GM04503 (cell line): ENCODE measurements around the gene NUP160.
"Not testable (repeated sequence)": the region's sequence is repeated elsewhere in the genome, so short reads cannot be mapped to it uniquely, and the experiment has no call there.

Source experiments
- DNase-seq: peaks from one replicate; pipeline ENCODE4 v3.0.0-alpha.2; 2012; ENCODE audit warnings: low read depth

NUP160 gene

DNA sequence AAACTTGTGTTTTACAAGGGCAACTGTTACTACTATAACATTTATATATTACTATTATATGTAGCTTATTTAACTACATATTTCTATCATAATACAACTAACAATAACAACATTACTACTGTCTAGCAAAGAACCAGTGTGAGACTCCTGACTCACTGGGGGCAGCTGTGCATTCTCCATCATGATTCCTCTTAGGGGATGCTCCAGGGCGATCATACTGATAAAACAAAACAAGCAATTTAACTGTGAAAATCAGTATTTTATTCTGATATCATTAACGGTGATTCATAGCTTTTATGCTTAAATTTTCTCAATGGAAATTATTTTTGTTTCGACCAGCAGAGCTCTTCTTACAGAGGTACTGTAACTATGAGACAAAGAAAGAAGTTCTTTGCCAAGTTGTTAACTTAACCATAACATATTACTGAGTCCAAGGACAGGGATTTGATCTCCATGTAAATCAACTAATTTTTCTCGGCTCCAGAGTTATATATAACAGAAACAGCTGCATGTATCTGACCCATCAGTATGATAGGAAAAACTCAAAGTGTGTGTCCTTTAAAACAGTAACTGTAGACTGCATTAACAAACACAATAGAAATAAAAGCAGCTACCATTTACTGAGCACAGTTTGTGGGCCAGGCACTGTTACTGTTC is 56.2 kb downstream of the NUP160 start:
- DNase-seq = no peak

DNA sequence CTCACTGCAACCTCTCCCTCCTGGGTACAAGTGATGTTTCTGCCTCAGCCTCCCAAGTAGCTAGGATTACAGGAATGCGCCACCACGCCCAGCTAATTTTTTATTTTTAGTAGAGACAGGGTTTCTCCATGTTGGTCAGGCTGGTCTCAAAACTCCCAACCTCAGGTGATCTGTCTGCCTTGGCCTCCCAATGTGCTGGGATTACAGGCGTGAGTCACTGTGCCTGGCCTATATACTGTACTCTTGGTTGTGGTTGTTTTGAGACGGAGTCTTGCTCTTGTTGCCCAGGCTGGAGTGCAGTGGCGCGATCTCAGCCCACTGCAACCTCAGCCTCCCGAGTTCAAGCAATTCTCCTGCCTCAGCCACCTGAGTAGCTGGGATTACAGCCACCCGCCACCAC is 58.1 kb downstream of the NUP160 start:
- DNase-seq = not testable (repeated sequence)

DNA sequence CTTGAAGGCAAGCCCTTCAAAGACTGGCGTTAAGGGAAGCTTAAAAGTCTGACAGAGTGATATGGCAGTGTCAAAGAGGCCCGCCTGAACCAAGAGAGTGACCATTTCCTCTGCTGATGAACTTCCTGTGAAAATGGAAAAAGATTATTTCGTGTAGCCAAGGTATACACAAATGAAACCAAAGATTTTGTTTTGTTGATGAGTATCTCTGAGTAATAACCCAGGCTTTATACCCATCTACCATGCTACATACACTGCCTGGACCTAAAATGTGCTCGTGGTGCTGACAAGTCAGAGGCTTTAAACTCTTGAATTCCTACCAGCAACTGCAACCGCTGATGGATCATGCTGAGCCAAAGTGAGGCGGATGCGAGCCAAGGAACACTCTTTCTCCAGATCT is 60.0 kb downstream of the NUP160 start:
- DNase-seq = no peak

DNA sequence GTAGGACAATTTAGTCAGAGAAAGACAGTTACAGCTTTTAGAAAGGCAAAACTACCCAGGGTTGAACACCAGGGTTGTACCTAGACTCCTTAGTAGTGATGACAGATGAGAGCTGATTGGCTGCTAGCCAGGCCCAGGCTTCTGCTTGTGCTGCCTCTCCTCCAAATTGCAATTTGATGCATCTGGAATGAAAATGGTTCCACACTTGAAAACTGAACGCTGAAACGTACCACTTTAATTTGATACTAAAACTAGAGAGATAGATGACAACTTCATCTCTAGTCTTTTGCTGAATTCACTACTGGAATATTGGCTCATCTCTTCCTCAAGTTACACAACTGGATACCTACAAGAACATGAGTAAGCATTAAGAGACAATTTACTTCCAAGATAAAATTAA is 61.8 kb downstream of the NUP160 start:
- peak; percentile 22 for DNase-seq

DNA sequence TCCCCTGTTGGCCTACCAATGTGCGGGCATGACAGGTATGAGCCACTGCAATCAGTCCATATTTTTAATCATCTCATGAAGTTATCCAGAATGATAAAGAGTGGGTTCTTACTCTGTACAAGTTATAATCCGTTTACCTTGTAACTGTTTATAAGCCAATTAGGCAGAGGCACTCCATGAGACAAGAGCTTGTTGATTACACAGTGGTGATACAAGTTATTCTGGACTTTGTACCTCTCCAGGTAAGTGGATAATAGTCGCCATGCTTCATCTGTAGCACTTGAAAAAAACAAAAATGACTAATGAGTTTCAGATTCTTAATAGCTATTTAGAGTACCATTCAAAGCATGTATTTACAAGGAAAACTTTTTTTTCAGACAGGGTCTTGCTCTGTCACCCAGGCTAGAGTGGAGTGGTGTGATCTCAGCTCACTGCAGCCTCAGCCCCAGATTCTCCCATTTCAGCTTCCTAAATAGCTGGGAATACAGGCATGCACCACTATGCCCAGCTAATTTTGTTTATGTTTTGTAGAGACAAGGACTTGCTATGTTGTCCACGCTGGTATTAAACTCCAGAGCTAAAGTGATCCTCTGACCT is 63.3 kb downstream of the NUP160 start:
- no peak for DNase-seq

DNA sequence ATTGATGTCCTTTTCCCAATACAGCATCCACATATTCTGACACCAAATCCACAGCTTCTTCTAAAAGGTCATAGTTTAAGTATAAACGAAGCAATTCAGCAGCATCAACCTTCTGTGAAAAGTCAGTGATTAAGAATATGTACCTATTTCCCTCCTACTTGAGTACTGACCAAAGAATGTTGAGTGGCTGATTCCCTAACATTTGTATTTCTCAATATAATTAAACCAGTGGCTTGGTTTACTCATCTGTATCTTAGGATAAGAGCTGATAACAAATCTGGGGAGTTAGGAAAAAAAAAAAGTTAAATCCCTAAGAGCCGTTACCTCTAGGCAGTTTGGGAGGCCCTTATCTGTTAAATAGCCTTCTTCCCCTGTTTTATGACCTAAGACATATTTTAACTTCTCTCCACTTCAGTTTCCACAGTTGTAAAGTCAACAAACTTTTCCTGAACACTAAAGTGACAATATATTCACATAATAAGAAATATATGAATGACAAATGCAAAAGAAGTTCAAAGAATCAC is 65.0 kb downstream of the NUP160 start:
- DNase-seq = no peak

DNA sequence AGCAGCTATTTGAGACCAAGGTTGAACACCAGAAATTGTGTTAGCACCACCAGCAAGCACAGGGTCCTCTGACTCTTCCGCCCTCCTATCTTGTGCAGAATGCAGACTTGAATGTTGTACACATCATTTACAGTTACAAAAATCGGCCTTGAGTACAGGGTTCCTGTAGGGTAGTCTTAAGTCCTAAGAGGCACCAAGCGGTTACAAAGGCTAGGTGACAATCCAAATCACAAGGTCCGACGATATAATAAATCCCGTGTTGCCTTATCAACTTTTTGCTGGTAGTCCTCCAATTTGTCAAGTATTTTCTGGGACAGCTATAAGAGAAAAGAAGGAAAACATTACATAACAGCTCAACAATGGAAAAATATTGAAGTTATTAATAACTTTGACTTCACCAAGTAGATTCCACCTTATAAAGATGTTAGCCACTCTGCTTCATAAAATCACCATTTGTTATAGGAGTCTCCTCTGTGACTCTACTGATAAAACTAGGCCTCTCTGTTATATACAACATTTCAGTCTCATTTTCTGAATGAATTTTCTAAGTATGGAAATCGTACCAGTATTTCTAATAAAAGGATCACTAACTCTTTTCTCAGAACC is 69.2 kb downstream of the NUP160 start:
- DNase-seq = no peak

DNA sequence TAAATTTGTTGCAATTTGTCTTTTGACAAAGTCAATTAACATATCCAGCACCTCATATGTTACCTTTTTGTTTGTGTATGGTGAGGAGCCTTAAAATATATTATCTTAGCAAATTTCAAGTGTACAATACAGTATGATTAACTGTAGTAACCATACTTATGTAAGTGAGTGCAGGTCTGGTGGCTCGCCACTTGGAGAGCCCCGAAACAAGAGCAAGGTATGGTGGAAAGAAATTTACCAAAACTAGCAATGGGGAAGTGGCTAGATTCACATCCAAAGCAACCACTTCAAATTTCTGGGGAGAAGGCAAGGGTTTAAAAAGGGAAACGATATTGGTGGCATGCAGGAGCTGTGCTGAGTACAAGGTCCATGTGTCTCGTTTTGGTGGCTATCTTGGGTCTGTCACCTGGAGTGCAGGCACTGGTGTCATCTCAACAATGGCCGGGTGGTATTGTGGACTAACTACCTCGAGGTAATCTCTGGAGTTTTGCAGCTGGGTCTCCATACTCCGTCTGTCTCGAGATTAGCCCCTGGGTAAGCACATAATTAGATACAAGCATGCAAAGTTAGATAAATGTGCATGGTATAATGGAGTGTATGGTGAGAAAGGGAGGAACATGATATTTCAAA is 72.8 kb downstream of the NUP160 start:
- no peak for DNase-seq

DNA sequence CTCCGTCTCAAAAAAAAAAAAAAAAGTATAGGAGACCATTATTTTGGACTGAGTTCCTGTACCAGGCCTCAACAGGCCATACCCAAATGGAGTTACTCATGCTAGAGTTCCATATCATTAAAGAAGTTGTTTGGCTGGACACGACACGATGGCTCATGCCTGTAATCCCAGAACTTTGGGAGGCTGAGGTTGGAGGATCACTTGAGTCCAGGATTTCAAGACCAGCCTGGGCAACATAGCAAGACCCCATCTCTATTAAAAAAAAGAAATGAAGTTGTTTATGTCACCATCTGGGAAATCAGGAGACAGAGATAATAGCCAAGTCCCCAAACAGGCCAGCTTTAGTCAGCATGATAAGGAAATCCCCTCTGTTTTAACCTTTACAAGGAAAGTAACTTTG is 74.3 kb downstream of the NUP160 start:
- DNase-seq = no peak

DNA sequence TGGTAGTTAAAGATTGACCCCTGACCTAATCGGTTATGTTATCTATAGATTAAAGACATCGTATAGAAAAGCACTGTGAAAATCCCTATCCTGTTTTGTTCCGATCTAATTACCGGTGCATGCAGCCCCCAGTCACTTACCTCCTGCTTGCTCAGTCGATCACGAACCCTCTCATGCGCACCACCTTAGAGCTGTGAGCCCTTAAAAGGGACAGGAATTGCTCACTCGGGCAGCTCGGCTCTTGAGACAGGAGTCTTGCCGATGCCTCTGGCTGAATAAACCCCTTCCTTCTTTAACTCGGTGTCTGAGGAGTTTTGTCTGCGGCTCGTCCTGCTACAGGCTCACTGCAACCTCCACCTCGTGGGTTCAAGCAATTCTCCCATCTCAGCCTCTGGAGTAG is 78.6 kb downstream of the NUP160 start:
- not testable (repeated sequence) for DNase-seq

DNA sequence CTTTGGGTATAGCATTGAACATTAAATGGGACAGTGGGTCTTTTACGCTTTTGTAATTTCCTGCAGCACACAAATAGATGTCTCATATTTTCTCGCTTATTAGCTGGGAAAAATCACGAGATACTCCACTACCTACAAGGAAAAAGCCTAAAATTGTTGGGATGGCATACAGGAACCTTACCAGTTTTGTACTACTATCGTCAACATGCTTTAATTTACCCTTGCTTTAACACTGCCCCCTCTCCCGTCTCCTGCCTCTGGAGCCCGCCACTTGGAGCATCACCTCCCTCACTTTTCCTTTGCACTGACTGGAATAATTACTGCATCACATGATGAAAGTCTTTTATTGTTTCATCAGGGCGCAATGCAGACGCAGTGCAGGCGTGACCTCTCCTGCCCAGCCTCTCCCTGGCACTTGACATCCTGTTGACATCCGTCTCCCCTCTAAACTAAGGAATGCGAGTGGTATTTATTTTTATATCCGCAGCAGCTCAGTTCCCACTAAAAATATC is 80.0 kb downstream of the NUP160 start:
- peak; percentile 54 for DNase-seq

DNA sequence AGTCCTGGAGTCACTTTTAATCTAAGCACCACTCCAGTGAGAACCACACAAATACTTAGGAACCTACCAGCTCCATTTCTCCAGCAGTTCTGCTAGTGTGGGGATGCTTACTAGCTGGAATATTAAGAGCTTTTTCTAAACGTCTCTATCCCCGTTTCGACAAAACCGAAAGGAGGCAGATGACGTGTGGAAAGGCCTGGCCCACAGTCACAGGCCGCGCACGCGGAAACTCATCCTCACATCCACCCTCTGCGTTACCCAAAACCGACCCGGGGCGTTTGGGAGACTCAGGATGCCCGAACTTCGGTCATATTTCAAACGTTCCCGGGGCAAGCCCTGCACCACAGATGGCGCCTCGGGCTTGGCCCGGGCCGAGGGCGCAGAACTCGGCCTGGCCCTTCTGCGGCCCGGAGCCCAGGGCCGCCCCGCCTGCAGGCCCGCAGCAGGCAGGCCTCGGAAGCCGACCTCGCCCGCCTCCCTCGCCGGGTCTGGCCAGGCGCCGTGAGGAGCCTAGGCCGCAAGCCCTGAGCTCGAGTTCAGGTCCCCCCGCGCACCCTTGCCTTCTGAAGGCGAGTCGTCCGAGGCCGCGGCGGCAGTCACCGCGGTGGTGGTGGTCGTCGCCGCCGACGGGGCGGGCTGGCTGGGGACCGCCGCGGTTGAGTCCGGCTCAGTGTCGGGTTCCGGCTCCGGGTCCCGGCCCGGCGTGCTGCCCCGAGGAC is 81.5 kb downstream of the NUP160 start:
- peak; percentile 38 for DNase-seq

DNA sequence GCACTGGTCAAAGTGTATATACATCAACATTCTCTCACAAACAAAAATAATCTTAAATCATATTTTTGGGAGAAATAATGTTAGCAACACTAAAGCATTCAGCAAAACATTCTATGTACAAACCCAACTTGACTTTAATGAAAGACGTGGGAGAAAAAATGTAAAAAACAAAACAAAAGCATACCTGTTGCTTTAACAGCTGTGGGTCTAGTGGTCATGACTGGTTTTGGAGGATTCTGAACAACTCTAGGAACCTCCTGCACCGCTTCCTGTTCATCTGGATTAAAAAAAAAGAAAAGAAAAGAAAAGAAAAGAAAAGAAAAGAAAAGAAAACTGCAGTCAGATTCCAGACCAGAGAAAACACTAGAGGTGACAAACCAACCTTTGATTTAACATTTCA is 83.1 kb downstream of the NUP160 start:
- DNase-seq = no peak

DNA sequence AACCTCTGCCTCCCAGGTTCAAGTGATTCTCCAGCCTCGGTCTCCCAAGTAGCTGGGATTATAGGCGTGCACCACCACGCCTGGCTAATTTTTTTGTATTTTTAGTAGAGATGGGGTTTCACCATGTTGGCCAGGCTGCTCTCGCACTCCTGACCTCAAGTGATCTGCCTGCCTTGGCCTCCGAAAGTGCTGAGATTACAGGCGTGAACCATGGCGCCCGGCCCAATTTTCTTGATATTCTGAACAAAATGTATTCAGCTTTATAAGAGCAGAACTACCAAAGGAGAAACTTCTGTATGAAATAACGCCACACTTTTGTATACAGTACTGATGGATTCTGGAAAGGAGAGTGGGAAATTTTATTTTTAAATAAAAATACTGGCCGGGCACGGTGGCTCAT is 88.9 kb downstream of the NUP160 start:
- not testable (repeated sequence) for DNase-seq

DNA sequence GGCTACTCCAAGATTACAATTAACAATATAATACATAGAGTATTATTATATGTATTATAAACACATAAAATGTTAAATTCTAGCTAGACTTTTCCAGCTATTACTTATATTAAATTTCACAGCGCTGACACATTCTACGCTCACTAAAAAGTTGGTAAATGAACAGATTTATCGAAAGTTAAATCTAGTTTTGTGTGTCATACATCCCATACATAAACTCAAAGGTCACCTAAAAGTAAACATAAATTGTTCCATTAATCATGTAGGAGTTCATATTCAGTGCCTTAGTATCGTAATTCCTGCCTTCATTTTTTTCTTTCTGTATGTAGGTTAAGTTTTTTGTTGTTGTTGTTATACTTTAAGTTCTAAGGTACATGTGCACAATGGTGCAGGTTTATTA is 91.9 kb downstream of the NUP160 start:
- no peak for DNase-seq

DNA sequence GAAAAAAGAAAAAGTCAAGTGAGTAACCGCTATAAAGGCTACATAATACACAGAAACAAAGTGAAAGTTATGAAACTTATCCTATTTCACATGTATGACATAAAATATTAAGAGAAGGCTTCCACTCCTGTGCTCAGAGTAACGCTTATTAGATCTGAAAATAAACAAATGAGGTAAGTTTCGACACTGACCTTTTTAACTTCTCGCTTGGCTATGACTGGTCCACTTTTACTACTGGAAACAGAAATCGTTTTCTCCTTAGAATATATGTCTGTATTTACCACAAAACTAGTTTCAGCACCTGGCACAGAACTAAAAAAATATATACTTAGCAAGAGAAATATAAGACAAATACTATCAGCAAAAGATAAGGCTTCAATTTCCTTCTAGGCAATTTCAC is 97.4 kb downstream of the NUP160 start:
- DNase-seq = no peak

DNA sequence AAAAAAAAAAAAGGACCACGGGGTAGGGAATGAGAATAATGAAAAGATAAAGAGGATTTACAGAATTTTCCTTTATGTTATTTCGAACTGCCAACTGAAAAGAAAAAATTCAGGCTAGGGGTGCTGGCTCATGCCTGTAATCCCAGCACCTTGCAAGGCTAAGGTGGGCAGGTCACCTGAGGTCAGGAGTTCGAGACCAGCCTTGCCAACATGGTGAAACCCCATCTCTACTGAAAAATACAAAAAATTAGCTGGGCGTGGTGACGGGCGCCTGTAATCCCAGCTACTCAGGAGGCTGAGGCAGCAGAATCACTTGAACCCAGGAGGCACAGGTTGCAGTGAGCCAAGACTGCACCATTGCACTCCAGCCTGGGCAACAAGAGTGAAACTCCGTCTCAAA is 105.7 kb downstream of the NUP160 start:
- DNase-seq = not testable (repeated sequence)

DNA sequence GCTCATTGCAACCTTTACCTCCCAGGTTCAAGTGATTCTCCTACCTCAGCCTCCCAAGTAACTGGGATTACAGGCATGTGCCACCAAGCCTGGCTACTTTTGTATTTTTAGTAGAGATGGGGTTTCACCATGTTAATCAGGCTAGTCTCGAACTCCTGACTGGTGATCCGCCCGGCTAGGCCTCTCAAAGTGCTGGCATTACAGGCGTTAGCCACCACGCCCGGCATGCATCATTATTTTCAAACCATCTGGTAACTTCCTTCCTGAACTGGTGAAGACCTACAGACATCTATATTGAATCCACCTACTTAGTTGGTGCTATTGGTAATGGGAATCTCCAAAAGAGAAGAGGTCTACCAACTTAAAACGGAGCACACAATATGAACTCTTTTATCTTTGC is 110.3 kb downstream of the NUP160 start:
- not testable (repeated sequence) for DNase-seq

DNA sequence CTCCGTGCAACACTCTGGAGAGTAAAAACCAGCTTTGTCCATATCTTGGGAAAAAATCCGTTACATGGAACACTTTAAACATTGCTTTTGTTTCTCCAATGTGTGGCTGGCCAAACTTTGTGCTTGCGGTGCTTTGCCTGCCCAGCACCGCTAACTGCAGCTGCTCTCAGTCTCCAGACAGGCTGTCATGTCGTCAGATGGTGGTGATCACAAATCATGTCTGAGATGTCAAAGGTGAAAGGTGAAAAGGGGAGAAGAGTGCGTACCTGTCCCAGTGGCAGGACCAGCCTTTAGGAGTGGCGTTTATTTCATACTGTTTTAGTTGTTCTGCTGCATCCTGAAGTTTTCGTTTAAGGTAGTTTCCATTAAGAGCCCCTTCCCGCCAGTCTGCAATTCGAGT is 115.9 kb downstream of the NUP160 start:
- DNase-seq = no peak

DNA sequence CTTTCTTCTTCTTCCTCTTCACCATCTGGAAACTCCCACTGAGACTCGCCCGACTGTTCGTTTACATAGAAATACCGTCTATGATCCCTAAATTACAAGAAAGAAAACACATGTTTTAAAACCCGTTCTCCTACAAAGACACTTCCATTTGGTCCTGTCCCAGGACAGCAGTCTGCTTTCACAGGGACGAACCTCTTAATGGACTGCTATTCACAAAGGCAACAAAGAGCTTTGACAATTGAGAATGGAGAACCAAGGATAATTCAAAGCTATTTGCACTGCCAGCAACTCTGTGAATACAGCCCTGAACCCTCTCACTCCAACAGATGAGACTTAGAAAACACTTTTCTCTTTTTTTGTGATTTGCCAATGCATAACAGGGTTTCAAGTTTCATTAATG is 116.7 kb downstream of the NUP160 start:
- DNase-seq = no peak
